Neural cell (in vitro differentiated cells): ENCODE results near the gene NRBP1. TPM values are rescaled to one million over a fixed set of nuclear protein-coding genes. Genes with fewer than 3 reads are reported as not detected.

ENCODE experiments used
- H2AFZ ChIP-seq: fragments of 200-600, 300-800 bp; sonication (generic), shearing (Covaris generic); 2 replicates; pipeline ENCODE4 v1.6.0; 2014; ENCODE audit warnings: low read depth, mild to moderate bottlenecking, antibody characterized with exemption, low read length, moderate library complexity
- H3F3A ChIP-seq: fragments of 200-600 bp; shearing (Covaris generic); 2 replicates; pipeline ENCODE4 v1.6.1; 2016; ENCODE audit warnings: mild to moderate bottlenecking, moderate library complexity, mixed read lengths, antibody characterized with exemption, low read length; ENCODE audit not compliant: insufficient read depth, poor library complexity, severe bottlenecking
- H3K27ac ChIP-seq: fragments of 200-600, 300-800 bp; sonication (generic), shearing (Covaris generic); 2 replicates; pipeline ENCODE4 v1.5.1; 2014; ENCODE audit warnings: mild to moderate bottlenecking, low read length, moderate library complexity
- H3K27me3 ChIP-seq: fragments of 300-800, 200-600 bp; sonication (generic), shearing (Covaris generic); 2 replicates; pipeline ENCODE4 v1.6.0; 2014; ENCODE audit warnings: mild to moderate bottlenecking, low read depth, low read length, moderate library complexity; ENCODE audit not compliant: insufficient read depth
- H3K36me3 ChIP-seq: fragments of 300-800, 200-600 bp; sonication (generic), shearing (Covaris generic); 2 replicates; pipeline ENCODE4 v1.5.1; 2014; ENCODE audit warnings: mild to moderate bottlenecking, antibody characterized with exemption, low read length, moderate library complexity; ENCODE audit not compliant: insufficient read depth
- H3K4me2 ChIP-seq: fragments of 300-800, 200-600 bp; sonication (generic), shearing (Covaris generic); 2 replicates; pipeline ENCODE4 v1.6.0; 2014; ENCODE audit warnings: mild to moderate bottlenecking, low read length
- H3K4me3 ChIP-seq: fragments of 300-800, 200-600 bp; sonication (generic), shearing (Covaris generic); 2 replicates; pipeline ENCODE4 v1.5.1; 2014; ENCODE audit warnings: mild to moderate bottlenecking, low read length, moderate library complexity
- H3K79me2 ChIP-seq: fragments of 200-600 bp; shearing (Covaris generic); replicated peaks from 2 replicates; pipeline ENCODE4 v1.6.0; 2014; ENCODE audit warnings: mild to moderate bottlenecking, low read length, moderate library complexity; ENCODE audit not compliant: insufficient read depth
- H3K9ac ChIP-seq: fragments of 300-800, 200-600 bp; sonication (generic), shearing (Covaris generic); 2 replicates; pipeline ENCODE4 v1.6.1; 2016; ENCODE audit warnings: mild to moderate bottlenecking, low read length, mixed read lengths
- H3K9me2 ChIP-seq: fragments of 200-600 bp; shearing (Covaris generic); 2 replicates; pipeline ENCODE4 v1.6.1; 2016; ENCODE audit warnings: mild to moderate bottlenecking, low read length, mixed read lengths; ENCODE audit not compliant: insufficient read depth
- H3K9me3 ChIP-seq: fragments of 200-600, 300-800 bp; sonication (generic), shearing (Covaris generic); 2 replicates; pipeline ENCODE4 v1.6.1; 2016; ENCODE audit warnings: mild to moderate bottlenecking, mixed run types, low read length, moderate library complexity, mixed read lengths
- H4K20me1 ChIP-seq: fragments of 200-600 bp; shearing (Covaris generic); 2 replicates; pipeline ENCODE4 v1.6.1; 2016; ENCODE audit warnings: mild to moderate bottlenecking, mixed run types; ENCODE audit not compliant: insufficient read depth
- CTCF ChIP-seq: fragments of 450-650 bp; IDR thresholded peaks from 2 replicates; pipeline ENCODE4 v1.5.1; 2014; ENCODE audit warnings: antibody characterized with exemption, mild to moderate bottlenecking, moderate library complexity; ENCODE audit not compliant: poor library complexity, severe bottlenecking
- EP300 ChIP-seq: fragments of 450-650 bp; conservative IDR thresholded peaks from 2 replicates; pipeline ENCODE4 v1.6.1; 2014; ENCODE audit warnings: antibody characterized with exemption, mild to moderate bottlenecking, moderate library complexity; ENCODE audit not compliant: poor library complexity, severe bottlenecking
- EZH2 ChIP-seq: fragments of 200-600, 300-800 bp; shearing (Covaris generic), sonication (generic); IDR thresholded peaks from 2 replicates; pipeline ENCODE4 v1.6.1; 2014; ENCODE audit warnings: antibody characterized with exemption, low read length, borderline replicate concordance, mild to moderate bottlenecking; ENCODE audit not compliant: insufficient read depth, poor library complexity, severe bottlenecking
- MXI1 ChIP-seq: fragments of 450-650 bp; conservative IDR thresholded peaks from 2 replicates; pipeline ENCODE4 v1.6.1; 2014; ENCODE audit warnings: antibody characterized with exemption, mild to moderate bottlenecking; ENCODE audit not compliant: poor library complexity, severe bottlenecking
- POLR2AphosphoS5 ChIP-seq: IDR thresholded peaks from 2 replicates; pipeline ENCODE4 v1.6.1; 2012
- RAD21 ChIP-seq: fragments of 450-650 bp; conservative IDR thresholded peaks from 2 replicates; pipeline ENCODE4 v1.6.1; 2014; ENCODE audit warnings: antibody characterized with exemption, mild to moderate bottlenecking, moderate library complexity
- SMC3 ChIP-seq: fragments of 450-650 bp; conservative IDR thresholded peaks from 2 replicates; pipeline ENCODE4 v1.6.1; 2014; ENCODE audit warnings: antibody characterized with exemption, mild to moderate bottlenecking, moderate library complexity; ENCODE audit not compliant: poor library complexity
- TAF1 ChIP-seq: IDR thresholded peaks from 2 replicates; pipeline ENCODE4 v1.6.1; 2012; ENCODE audit warnings: low read depth
- polyA plus RNA-seq: library from polyadenylated mRNA; depleted of rRNA; stranded (reverse); fragments of >200 nt; gene quantifications from 2 replicates; pipeline ENCODE4 v1.2.3, GENCODE V29; 2014
- TF ChIP-seq, protein P1 (sequence below): IDR thresholded peaks from 2 replicates; pipeline ENCODE4 v1.6.1; 2012; ENCODE audit warnings: borderline replicate concordance

NRBP1 gene
- polyA plus RNA-seq, 1 donor from 2014 or later, result 115 TPM

- Histone ChIP-seq H3K9me3 (no peaks in the 10 kb centered on the region), H3K27ac (peak overlapping the region; percentile 98), H3K36me3 (no peaks in the 10 kb centered on the region), H3K79me2 (peaks cover 35% of the 10 kb centered on the region), H3K4me3 (peak overlapping the region; percentile 94), H2AFZ (peak overlapping the region; percentile 67), H3K9ac (peak overlapping the region; percentile 95), H3K9me2 (no peaks in the 10 kb centered on the region), H3K4me2 (peak overlapping the region; percentile 64), H4K20me1 (peaks cover 17% of the 10 kb centered on the region), H3F3A (no peaks in the 10 kb centered on the region), H3K27me3 (no peaks in the 10 kb centered on the region)
- TF ChIP-seq EZH2 (no peak), MXI1 (no peak), EP300 (no peak), POLR2AphosphoS5 (no peak), TAF1 (no peak), CTCF (no peak), RAD21 (no peak), SMC3 (no peak)
- TF ChIP-seq, protein P1, sequence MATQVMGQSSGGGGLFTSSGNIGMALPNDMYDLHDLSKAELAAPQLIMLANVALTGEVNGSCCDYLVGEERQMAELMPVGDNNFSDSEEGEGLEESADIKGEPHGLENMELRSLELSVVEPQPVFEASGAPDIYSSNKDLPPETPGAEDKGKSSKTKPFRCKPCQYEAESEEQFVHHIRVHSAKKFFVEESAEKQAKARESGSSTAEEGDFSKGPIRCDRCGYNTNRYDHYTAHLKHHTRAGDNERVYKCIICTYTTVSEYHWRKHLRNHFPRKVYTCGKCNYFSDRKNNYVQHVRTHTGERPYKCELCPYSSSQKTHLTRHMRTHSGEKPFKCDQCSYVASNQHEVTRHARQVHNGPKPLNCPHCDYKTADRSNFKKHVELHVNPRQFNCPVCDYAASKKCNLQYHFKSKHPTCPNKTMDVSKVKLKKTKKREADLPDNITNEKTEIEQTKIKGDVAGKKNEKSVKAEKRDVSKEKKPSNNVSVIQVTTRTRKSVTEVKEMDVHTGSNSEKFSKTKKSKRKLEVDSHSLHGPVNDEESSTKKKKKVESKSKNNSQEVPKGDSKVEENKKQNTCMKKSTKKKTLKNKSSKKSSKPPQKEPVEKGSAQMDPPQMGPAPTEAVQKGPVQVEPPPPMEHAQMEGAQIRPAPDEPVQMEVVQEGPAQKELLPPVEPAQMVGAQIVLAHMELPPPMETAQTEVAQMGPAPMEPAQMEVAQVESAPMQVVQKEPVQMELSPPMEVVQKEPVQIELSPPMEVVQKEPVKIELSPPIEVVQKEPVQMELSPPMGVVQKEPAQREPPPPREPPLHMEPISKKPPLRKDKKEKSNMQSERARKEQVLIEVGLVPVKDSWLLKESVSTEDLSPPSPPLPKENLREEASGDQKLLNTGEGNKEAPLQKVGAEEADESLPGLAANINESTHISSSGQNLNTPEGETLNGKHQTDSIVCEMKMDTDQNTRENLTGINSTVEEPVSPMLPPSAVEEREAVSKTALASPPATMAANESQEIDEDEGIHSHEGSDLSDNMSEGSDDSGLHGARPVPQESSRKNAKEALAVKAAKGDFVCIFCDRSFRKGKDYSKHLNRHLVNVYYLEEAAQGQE, result no peak
Observed at GRCh38 chr2:27427863-27428212, 593 bp upstream of the NRBP1 start.

DNA sequence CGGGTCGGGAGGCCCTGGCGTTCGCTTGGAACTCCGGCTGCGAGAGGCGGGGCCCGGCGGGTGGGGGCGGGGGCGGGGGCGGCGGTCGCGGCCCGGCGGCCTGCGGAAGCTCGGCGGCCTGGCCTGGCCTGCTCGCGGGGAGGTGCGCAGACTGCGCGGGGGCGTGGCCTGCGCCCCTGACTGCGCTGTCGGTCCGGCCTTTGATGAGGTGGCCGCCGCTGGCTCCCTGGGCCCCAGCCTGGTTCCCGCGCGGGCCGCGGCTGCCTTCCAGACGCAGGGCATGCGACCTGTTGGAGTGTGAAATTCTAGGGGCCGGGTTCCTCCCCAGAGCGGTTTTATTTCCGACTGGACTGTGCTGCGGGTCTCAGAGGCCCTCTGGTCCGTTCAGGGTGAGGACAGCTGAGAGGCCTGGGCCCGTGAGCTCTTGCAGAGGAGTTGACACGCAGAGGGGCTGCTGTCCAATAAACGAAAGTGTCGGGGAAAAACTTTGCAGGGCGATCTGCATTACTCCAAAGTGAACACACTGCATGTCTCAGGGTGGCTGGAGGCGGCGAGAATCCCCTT is 629 bp downstream of the NRBP1 start:
- no peaks in the 10 kb centered on the region for H3K9me2 ChIP-seq
- H3K36me3 ChIP-seq, result no peaks in the 10 kb centered on the region
- peaks cover 35% of the 10 kb centered on the region for H3K79me2 ChIP-seq
- no peaks in the 10 kb centered on the region for H3K9me3 ChIP-seq
- peak overlapping the region; percentile 98 for H3K27ac ChIP-seq
- H3K4me3 ChIP-seq, result peak overlapping the region; percentile 94
- no peak for TF ChIP-seq TAF1
- peak; percentile 59 for TF ChIP-seq MXI1
- peak overlapping the region; percentile 67 for H2AFZ ChIP-seq
- peak overlapping the region; percentile 95 for H3K9ac ChIP-seq
- H4K20me1 ChIP-seq, result peaks cover 17% of the 10 kb centered on the region
- peak overlapping the region; percentile 77 for H3K4me2 ChIP-seq
- H3K27me3 ChIP-seq, result no peaks in the 10 kb centered on the region
- no peaks in the 10 kb centered on the region for H3F3A ChIP-seq

GRCh38 chr2:27431395-27431794 is 3.0 kb downstream of the NRBP1 start:
- peaks cover 35% of the 10 kb centered on the region for H3K79me2 ChIP-seq
- peaks cover 17% of the 10 kb centered on the region for H4K20me1 ChIP-seq
- H3K9me3 ChIP-seq, result no peaks in the 10 kb centered on the region
- TF ChIP-seq MXI1, result no peak
- TF ChIP-seq, protein P1, result no peak
- no peak for TF ChIP-seq EZH2
- TF ChIP-seq SMC3, result no peak
- TF ChIP-seq EP300, result no peak
- no peak for TF ChIP-seq TAF1
- no peak for TF ChIP-seq POLR2AphosphoS5
- TF ChIP-seq RAD21, result no peak
- TF ChIP-seq CTCF, result no peak
- no peaks in the 10 kb centered on the region for H3F3A ChIP-seq
- H3K27me3 ChIP-seq, result no peaks in the 10 kb centered on the region
- H3K9me2 ChIP-seq, result no peaks in the 10 kb centered on the region
- H3K36me3 ChIP-seq, result no peaks in the 10 kb centered on the region
- no peak overlapping the region for H3K9ac ChIP-seq
- no peak overlapping the region for H2AFZ ChIP-seq
- no peak overlapping the region for H3K27ac ChIP-seq
- no peak overlapping the region for H3K4me2 ChIP-seq
- H3K4me3 ChIP-seq, result no peak overlapping the region
